Fibroblast of lung (primary cell): ENCODE data around the gene RTCA. TPM values are rescaled to one million over a fixed set of nuclear protein-coding genes. Genes with fewer than 3 reads are reported as not detected.

Experiments used
- DNase-seq, 2 donors: peaks; one replicate each; pipeline versions ENCODE4 v3.0.0 to v3.0.0-alpha.2; 2010; ENCODE audit warnings: low read depth in 2 of 2
- H2AFZ ChIP-seq: 2 replicates; pipeline ENCODE4 v1.5.1; 2012; ENCODE audit warnings: low read length, control low read depth, inconsistent platforms
- H3K27ac ChIP-seq: 2 replicates; pipeline ENCODE4 v1.5.1; 2011; ENCODE audit warnings: low read length, control low read depth; ENCODE audit not compliant: insufficient read depth
- H3K27me3 ChIP-seq: 2 replicates; pipeline ENCODE4 v1.5.1; 2011; ENCODE audit warnings: mild to moderate bottlenecking, low read length; ENCODE audit not compliant: control insufficient read depth, insufficient read depth
- H3K36me3 ChIP-seq: 2 replicates; pipeline ENCODE4 v1.5.1; 2011; ENCODE audit warnings: low read length; ENCODE audit not compliant: control insufficient read depth, insufficient read depth
- H3K4me1 ChIP-seq: 2 replicates; pipeline ENCODE4 v1.5.1; 2011; ENCODE audit warnings: low read length; ENCODE audit not compliant: control insufficient read depth, insufficient read depth; ENCODE audit errors: extremely low read depth
- H3K4me2 ChIP-seq: 2 replicates; pipeline ENCODE4 v1.5.1; 2011; ENCODE audit warnings: low read length, control low read depth; ENCODE audit not compliant: insufficient read depth; ENCODE audit errors: extremely low read depth
- H3K4me3 ChIP-seq, 4 experiments: fragments of 200-600 bp in 1 of 4; sonication (generic) in 1 of 4; replicated peaks in 1 of 4; 2 replicates each; pipeline ENCODE4 v1.5.1; 2011 to 2016; ENCODE audit warnings: low read length in 4 of 4, low read depth in 3 of 4, mild to moderate bottlenecking in 3 of 4, control low read depth in 2 of 4, inconsistent platforms in 1 of 4, mixed read lengths in 1 of 4; ENCODE audit not compliant: insufficient read depth in 1 of 4; ENCODE audit errors: control extremely low read depth in 1 of 4
- H3K79me2 ChIP-seq: 2 replicates; pipeline ENCODE4 v1.5.1; 2012; ENCODE audit warnings: mild to moderate bottlenecking, low read length, inconsistent platforms; ENCODE audit not compliant: control insufficient read depth, insufficient read depth
- H3K9ac ChIP-seq: 2 replicates; pipeline ENCODE4 v1.5.1; 2011; ENCODE audit warnings: mild to moderate bottlenecking, low read length, control low read depth; ENCODE audit not compliant: insufficient read depth
- H3K9me3 ChIP-seq: 2 replicates; pipeline ENCODE4 v1.5.1; 2012; ENCODE audit warnings: low read depth, low read length; ENCODE audit not compliant: control insufficient read depth, insufficient read depth
- H4K20me1 ChIP-seq: 2 replicates; pipeline ENCODE4 v1.5.1; 2011; ENCODE audit warnings: low read length; ENCODE audit not compliant: control insufficient read depth, insufficient read depth; ENCODE audit errors: extremely low read depth
- EZH2 ChIP-seq: IDR thresholded peaks from 2 replicates; pipeline ENCODE4 v1.5.1; 2012; ENCODE audit warnings: low read length, control low read depth, mild to moderate bottlenecking; ENCODE audit errors: missing control alignments
- polyA plus RNA-seq, 2 donors: library from polyadenylated mRNA; depleted of rRNA in 1 of 2; stranded (reverse) in 1 of 2; unstranded in 1 of 2; fragments of >200 nt; gene quantifications; 2 replicates each; pipeline ENCODE4 v1.2.1, GENCODE V29; 2011 to 2012; ENCODE audit warnings: missing spikeins in 1 of 2
- total RNA-seq: library from RNA; depleted of rRNA; stranded (reverse); fragments of >200 nt; gene quantifications from 2 replicates; pipeline ENCODE4 v1.2.1, GENCODE V29; 2014
- TF ChIP-seq, protein P1 (sequence below), 2 donors: IDR thresholded peaks in 1 of 2; conservative IDR thresholded peaks in 1 of 2; 1 replicate in 1 of 2; 2 replicates in 1 of 2; pipeline ENCODE4 v1.5.1; 2011 to 2012; ENCODE audit warnings: low read length in 2 of 2, control low read depth in 1 of 2, inconsistent platforms in 1 of 2, low read depth in 1 of 2, mild to moderate bottlenecking in 1 of 2

RTCA gene
- total and polyA plus RNA-seq, 2 donors (not counting 1 experiment from before 2014, with no cell fraction given) = 39.2 to 45.9 TPM

DNA sequence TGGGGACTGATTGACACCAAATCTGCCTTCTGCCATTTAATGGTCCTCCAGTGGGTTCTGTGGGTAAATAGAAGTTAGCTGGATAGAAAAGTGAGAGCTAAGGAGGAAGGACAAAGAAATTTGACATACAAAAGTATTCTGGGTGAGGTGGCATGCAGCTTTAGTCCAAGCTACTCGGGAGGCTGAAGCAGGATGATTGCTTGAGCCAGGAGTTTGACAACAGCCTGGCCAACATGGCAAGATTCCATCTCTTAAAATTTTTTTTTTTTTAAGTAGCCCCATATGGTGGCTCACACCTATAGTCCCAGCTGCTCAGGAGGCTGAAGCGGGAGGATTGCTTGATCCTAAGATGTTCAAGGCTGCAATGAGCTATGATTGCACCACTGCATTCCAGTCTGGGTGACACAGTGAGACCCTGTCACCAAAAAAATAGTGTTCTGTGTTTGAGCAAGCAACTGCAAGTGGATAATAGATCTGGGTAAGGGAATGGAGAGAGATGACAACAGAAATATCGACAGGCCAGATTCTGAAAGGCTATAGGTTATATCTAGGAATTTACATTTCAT is 13.4 kb downstream of the RTCA start:
- Histone ChIP-seq H3K79me2 (no peaks in the 10 kb centered on the region), H4K20me1 (no peaks in the 10 kb centered on the region), H3K4me2 (no peak overlapping the region), H3K4me1 (no peaks in the 10 kb centered on the region), H3K9me3 (no peaks in the 10 kb centered on the region), H3K36me3 (peaks cover 5% of the 10 kb centered on the region), H3K9ac (no peak overlapping the region), H2AFZ (no peak overlapping the region), H3K27ac (no peak overlapping the region), H3K27me3 (no peaks in the 10 kb centered on the region), H3K4me3 (no peak overlapping the region)
- no peak for DNase-seq
- TF ChIP-seq, protein P1, sequence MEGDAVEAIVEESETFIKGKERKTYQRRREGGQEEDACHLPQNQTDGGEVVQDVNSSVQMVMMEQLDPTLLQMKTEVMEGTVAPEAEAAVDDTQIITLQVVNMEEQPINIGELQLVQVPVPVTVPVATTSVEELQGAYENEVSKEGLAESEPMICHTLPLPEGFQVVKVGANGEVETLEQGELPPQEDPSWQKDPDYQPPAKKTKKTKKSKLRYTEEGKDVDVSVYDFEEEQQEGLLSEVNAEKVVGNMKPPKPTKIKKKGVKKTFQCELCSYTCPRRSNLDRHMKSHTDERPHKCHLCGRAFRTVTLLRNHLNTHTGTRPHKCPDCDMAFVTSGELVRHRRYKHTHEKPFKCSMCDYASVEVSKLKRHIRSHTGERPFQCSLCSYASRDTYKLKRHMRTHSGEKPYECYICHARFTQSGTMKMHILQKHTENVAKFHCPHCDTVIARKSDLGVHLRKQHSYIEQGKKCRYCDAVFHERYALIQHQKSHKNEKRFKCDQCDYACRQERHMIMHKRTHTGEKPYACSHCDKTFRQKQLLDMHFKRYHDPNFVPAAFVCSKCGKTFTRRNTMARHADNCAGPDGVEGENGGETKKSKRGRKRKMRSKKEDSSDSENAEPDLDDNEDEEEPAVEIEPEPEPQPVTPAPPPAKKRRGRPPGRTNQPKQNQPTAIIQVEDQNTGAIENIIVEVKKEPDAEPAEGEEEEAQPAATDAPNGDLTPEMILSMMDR (conservative IDR thresholded peaks at IDR 0.05 in 1 of 2, IDR thresholded peaks at IDR 0.05 in 1 of 2; ENCODE audit: low read depth in 1 of 2, low read length in 2 of 2) = no peak
- no peak for TF ChIP-seq EZH2

DNA sequence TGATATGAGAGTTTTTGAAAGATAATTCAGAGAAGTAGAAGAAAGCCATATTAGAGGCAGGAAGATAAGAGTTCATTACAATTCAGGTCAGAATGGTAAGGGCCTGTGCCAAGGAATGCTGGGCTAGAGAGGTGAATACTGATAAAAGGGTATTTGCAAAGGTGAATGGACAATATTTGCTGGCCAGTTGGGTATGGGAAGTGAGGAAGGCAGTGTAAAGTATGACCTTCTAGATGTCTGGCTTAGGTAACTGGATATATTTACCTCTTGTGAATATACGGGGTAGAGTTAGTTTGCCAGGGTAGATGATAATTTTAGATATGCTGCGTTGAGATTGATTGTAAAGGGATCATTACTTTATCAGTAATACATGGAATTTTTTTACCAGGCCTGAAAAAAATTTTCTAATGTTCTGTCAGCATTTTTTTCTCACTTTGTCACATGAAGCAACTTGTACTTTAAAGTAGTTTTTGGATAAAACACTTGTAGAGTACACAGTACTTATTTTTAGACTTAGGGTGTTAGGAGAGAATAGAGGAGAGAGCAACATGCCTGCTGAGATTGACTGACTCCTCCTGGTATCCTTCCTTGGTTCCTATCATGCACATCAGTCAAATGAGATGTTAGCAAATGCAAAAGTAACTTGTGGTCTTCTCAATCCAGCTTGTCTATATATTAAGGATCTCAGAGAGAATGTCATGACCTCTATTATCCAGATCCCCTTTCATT is 14.1 kb downstream of the RTCA start:
- Histone ChIP-seq H3K36me3 (peaks cover 8% of the 10 kb centered on the region), H3K4me2 (no peak overlapping the region), H3K9me3 (no peaks in the 10 kb centered on the region), H3K9ac (no peak overlapping the region), H3K4me3 (no peak overlapping the region), H3K27me3 (no peaks in the 10 kb centered on the region), H3K4me1 (no peaks in the 10 kb centered on the region), H4K20me1 (no peaks in the 10 kb centered on the region), H3K27ac (no peak overlapping the region), H2AFZ (no peak overlapping the region), H3K79me2 (no peaks in the 10 kb centered on the region)
- no peak for TF ChIP-seq EZH2
- TF ChIP-seq, protein P1 (conservative IDR thresholded peaks at IDR 0.05 in 1 of 2, IDR thresholded peaks at IDR 0.05 in 1 of 2; ENCODE audit: low read depth in 1 of 2, low read length in 2 of 2) = no peak
- DNase-seq = no peak

DNA sequence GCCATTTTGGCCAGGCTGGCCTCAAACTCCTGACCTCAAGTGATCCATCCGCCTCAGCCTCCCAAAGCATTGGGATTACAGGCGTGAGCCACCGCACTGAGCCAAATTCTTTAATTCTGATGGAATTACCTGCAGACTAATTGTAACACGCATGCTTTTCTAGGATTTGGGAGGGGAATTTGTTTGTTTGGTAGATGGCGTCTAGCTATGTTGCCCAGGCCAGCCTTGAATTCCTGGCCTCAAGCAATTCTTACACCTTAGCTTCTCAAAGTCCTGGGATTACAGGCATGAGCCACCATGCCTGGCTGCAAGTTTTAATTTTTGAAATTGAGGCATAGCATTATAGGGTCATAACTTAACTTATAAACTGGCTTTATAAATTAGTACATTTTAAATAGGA is 18.6 kb downstream of the RTCA start:
- Histone ChIP-seq H3K27ac (no peak overlapping the region), H3K79me2 (no peaks in the 10 kb centered on the region), H3K4me3 (no peak overlapping the region), H3K4me1 (no peaks in the 10 kb centered on the region), H4K20me1 (no peaks in the 10 kb centered on the region), H2AFZ (no peak overlapping the region), H3K36me3 (peaks cover 10% of the 10 kb centered on the region), H3K9me3 (no peaks in the 10 kb centered on the region), H3K27me3 (no peaks in the 10 kb centered on the region), H3K9ac (no peak overlapping the region), H3K4me2 (no peak overlapping the region)
- TF ChIP-seq EZH2 = no peak
- TF ChIP-seq, protein P1 (conservative IDR thresholded peaks at IDR 0.05 in 1 of 2, IDR thresholded peaks at IDR 0.05 in 1 of 2; ENCODE audit: low read depth in 1 of 2, low read length in 2 of 2) = no peak
- DNase-seq = no peak
